Natural killer cell (primary cell): ENCODE data around the gene OGFR. TPM values are rescaled to one million over a fixed set of nuclear protein-coding genes. Genes with fewer than 3 reads are reported as not detected.
A peak's percentile ranks its signal among the peaks of the same experiment; 100 is the strongest.

Experiments
- ATAC-seq, 3 donors: fragments of 150-1000 bp in 2 of 3; fragments of 200-7000 bp in 1 of 3; cut with Tn5 transposase; 1 replicate in 1 of 3; 2 replicates in 2 of 3; pipeline ENCODE4 v1.10.0; 2021; ENCODE audit warnings: mild to moderate bottlenecking in 2 of 3, moderate library complexity in 2 of 3
- DNase-seq, 2 donors: peaks; one replicate each; pipeline versions ENCODE4 v3.0.0 to v3.0.0-alpha.2; 2013 to 2021; ENCODE audit warnings: mixed read lengths in 1 of 2
- H3K27ac ChIP-seq: one replicate; pipeline ENCODE4 v1.5.1; 2013; ENCODE audit warnings: mild to moderate bottlenecking, low read length
- H3K27me3 ChIP-seq: one replicate; pipeline ENCODE4 v1.6.1; 2013; ENCODE audit warnings: low read length; ENCODE audit not compliant: control insufficient read depth, insufficient read depth
- H3K36me3 ChIP-seq: one replicate; pipeline ENCODE4 v1.6.1; 2013; ENCODE audit warnings: low read length; ENCODE audit not compliant: control insufficient read depth, insufficient read depth
- H3K4me1 ChIP-seq: one replicate; pipeline ENCODE4 v1.6.1; 2013; ENCODE audit warnings: low read length; ENCODE audit not compliant: control insufficient read depth, insufficient read depth
- H3K4me3 ChIP-seq: one replicate; pipeline ENCODE4 v1.5.1; 2013; ENCODE audit warnings: low read length
- H3K9me3 ChIP-seq: one replicate; pipeline ENCODE4 v1.6.1; 2013; ENCODE audit warnings: low read length; ENCODE audit not compliant: control insufficient read depth, insufficient read depth
- H3K27ac Mint-ChIP-seq, 2 donors: one replicate each; pipeline ENCODE4 v1.8.0; 2022; ENCODE audit warnings: mild to moderate bottlenecking in 2 of 2, mixed read lengths in 2 of 2, moderate library complexity in 1 of 2
- H3K27me3 Mint-ChIP-seq, 2 donors: one replicate each; pipeline ENCODE4 v1.8.0; 2022; ENCODE audit warnings: low read depth in 2 of 2, mixed read lengths in 2 of 2
- H3K36me3 Mint-ChIP-seq: one replicate; pipeline ENCODE4 v1.8.0; 2022; ENCODE audit warnings: mixed read lengths
- H3K4me1 Mint-ChIP-seq, 2 donors: one replicate each; pipeline ENCODE4 v1.8.0; 2022; ENCODE audit warnings: mixed read lengths in 2 of 2
- H3K4me3 Mint-ChIP-seq: one replicate; pipeline ENCODE4 v1.8.0; 2022; ENCODE audit warnings: mild to moderate bottlenecking, moderate library complexity, mixed read lengths
- H3K9me3 Mint-ChIP-seq, 2 donors: one replicate each; pipeline ENCODE4 v1.8.0; 2022; ENCODE audit warnings: mixed read lengths in 2 of 2
- WGBS: methylation state at CpG from one replicate; pipeline ENCODE4 v1.1.7; 2013; ENCODE audit warnings: missing lambda C conversion rate; ENCODE audit not compliant: insufficient coverage; 5-methylcytosine and 5-hydroxymethylcytosine counted together
- intact Hi-C: fragments of 100-400 bp; cut with micrococcal nuclease; formaldehyde crosslinking; loops from one replicate; pipeline ENCODE4 v1.14.2; 2022
- total RNA-seq, 4 donors: library from RNA; stranded (reverse); fragments of 120-200 nt in 1 of 4; gene quantifications; one replicate each; pipeline versions ENCODE4 v1.2.3 to v1.2.4, GENCODE V29; 2013 to 2022
- TF ChIP-seq, protein P1 (sequence below): fragments of 200-600 bp; IDR thresholded peaks from one replicate; pipeline ENCODE4 v1.8.0; 2022; ENCODE audit warnings: antibody characterized with exemption

OGFR gene
- total RNA-seq, 3 donors from 2014 or later (not counting 1 experiment from before 2014, with no cell fraction given): 71.0 to 84.0 (median 83.0) TPM

GRCh38 chr20:62776035-62776691, 28.5 kb upstream of the OGFR start:
- DNase-seq: no peak
- no peaks in the 10 kb centered on the region for H3K27me3 ChIP-seq
- Mint-ChIP-seq H3K27me3 (no peaks in the 10 kb centered on the region), H3K27ac (peak overlapping the region; percentile 56 to 91), H3K36me3 (no peaks in the 10 kb centered on the region), H3K4me3 (peak overlapping the region; percentile 13), H3K9me3 (no peaks in the 10 kb centered on the region), H3K4me1 (peaks cover 8 to 28% of the 10 kb centered on the region in 2 donors)
- H3K27ac ChIP-seq: peak overlapping the region; percentile 76
- TF ChIP-seq, protein P1, sequence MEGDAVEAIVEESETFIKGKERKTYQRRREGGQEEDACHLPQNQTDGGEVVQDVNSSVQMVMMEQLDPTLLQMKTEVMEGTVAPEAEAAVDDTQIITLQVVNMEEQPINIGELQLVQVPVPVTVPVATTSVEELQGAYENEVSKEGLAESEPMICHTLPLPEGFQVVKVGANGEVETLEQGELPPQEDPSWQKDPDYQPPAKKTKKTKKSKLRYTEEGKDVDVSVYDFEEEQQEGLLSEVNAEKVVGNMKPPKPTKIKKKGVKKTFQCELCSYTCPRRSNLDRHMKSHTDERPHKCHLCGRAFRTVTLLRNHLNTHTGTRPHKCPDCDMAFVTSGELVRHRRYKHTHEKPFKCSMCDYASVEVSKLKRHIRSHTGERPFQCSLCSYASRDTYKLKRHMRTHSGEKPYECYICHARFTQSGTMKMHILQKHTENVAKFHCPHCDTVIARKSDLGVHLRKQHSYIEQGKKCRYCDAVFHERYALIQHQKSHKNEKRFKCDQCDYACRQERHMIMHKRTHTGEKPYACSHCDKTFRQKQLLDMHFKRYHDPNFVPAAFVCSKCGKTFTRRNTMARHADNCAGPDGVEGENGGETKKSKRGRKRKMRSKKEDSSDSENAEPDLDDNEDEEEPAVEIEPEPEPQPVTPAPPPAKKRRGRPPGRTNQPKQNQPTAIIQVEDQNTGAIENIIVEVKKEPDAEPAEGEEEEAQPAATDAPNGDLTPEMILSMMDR: no peak
- H3K4me3 ChIP-seq: no peak overlapping the region
- WGBS: 96% methylated on average over 24 of the region's 24 CpGs
- H3K4me1 ChIP-seq: peaks cover 37% of the 10 kb centered on the region
- no peaks in the 10 kb centered on the region for H3K36me3 ChIP-seq
- intact Hi-C loops: no loop called here
- no peak for ATAC-seq
- H3K9me3 ChIP-seq: no peaks in the 10 kb centered on the region

GRCh38 chr20:62776692-62777527, 27.7 kb upstream of the OGFR start:
- Histone ChIP-seq H3K9me3 (no peaks in the 10 kb centered on the region), H3K4me3 (no peak overlapping the region), H3K4me1 (peaks cover 37% of the 10 kb centered on the region), H3K36me3 (no peaks in the 10 kb centered on the region), H3K27ac (peak overlapping the region; percentile 76), H3K27me3 (no peaks in the 10 kb centered on the region)
- peak; percentile 60 to 87 (median 65) for ATAC-seq
- peak overlapping the region; percentile 74 for H3K4me3 Mint-ChIP-seq
- H3K27ac Mint-ChIP-seq: peak overlapping the region; percentile 56 to 91
- WGBS: 52% methylated on average over 13 of the region's 14 CpGs
- H3K36me3 Mint-ChIP-seq: no peaks in the 10 kb centered on the region
- no peaks in the 10 kb centered on the region for H3K27me3 Mint-ChIP-seq
- intact Hi-C loops: no loop called here
- H3K4me1 Mint-ChIP-seq: peaks cover 8 to 28% of the 10 kb centered on the region in 2 donors
- no peaks in the 10 kb centered on the region for H3K9me3 Mint-ChIP-seq
- TF ChIP-seq, protein P1: no peak
- peak in 1 of 2 donors; percentile 79 for DNase-seq

DNA sequence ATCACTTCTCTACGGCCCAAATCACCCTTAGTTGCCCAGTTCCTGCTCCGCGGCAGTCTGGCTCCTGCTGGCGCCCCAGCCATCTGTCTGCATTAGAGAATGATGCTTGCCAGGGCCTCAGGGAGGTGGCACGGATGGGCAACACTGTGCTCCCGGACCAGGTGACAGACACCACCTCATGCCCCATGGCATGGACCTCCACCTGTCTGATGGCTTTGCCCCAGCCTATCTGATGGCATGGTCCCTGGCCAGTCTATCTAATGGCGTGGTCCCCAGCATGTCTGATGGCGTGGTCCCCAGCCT, 27.2 kb upstream of the OGFR start:
- Histone ChIP-seq H3K9me3 (no peaks in the 10 kb centered on the region), H3K27me3 (no peaks in the 10 kb centered on the region), H3K4me3 (no peak overlapping the region), H3K27ac (peak overlapping the region; percentile 64), H3K36me3 (no peaks in the 10 kb centered on the region), H3K4me1 (peaks cover 37% of the 10 kb centered on the region)
- DNase-seq: no peak
- Mint-ChIP-seq H3K27ac (peak overlapping the region; percentile 56 to 91), H3K36me3 (no peaks in the 10 kb centered on the region), H3K4me1 (peaks cover 8 to 28% of the 10 kb centered on the region in 2 donors), H3K9me3 (no peaks in the 10 kb centered on the region), H3K27me3 (no peaks in the 10 kb centered on the region), H3K4me3 (peak overlapping the region; percentile 17)
- no peak for ATAC-seq
- 94% methylated on average over 8 of the region's 8 CpGs for WGBS
- TF ChIP-seq, protein P1: no peak
- intact Hi-C loops: no loop called here
